GM12801 (cell line): ENCODE measurements around the gene DYNC1I2.

ENCODE experiments used
- CTCF ChIP-seq: IDR thresholded peaks from one replicate; pipeline ENCODE4 v1.5.1; 2011; ENCODE audit warnings: control low read depth; ENCODE audit not compliant: insufficient read length; ENCODE audit errors: extremely low read depth

Gene DYNC1I2

DNA sequence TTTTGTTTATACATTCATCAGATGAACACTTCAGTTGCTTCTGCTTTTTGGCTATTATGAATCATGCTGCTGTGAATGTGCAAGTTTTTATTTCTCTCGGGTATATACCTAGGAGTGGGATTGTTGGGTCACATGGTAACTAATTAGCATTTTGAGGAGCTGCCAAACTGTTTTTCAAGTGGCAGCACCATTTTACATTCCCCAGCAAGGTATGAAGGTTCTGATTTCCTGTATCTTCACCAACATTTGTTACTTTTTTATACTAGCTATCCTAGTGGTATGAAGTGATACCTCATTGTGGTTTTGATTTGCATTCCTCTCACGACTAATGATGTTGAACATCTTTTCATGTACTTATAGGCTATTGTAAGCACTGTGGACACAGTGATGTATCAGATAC lies 53.9 kb downstream of the DYNC1I2 start:
- no peak for TF ChIP-seq CTCF

GRCh38 chr2:171742760-171743159 lies 55.5 kb downstream of the DYNC1I2 start:
- no peak for TF ChIP-seq CTCF

DNA sequence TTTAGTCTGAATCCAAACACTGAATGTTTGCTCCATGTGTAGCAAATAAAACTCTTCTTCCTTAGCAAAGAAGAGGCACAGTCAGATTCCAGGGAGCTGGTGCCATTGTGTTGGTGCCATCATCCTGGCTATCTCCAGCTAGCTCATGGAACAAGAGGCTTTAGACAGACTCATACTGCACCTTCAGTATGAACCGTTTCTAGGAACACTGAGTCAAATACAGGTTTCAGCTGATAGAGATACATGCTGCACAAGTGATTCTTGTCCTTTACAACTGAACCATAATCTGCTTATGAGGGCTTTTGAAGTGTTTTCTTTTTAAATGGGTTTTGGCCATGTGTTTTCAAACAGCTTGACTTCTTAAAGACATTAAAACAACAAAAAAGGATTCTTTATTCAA lies 57.9 kb downstream of the DYNC1I2 start:
- TF ChIP-seq CTCF = no peak

DNA sequence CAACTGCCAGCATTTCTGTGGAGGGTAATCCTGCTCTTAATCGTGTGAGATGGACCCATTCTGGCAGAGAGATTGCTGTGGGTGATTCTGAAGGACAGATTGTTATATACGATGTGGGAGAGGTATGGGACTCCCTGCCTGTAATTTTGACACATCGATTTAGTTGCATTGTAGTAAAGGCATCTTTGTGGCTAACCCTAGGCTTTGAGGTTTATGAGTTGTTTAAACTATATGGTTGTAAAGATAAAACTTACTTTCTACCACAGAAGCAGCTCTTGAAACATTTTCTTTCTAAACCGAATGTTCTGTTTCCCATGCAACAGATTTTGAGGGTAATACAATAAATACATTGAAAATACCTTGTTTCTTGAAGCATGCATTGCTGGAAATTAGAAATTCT lies 58.5 kb downstream of the DYNC1I2 start:
- TF ChIP-seq CTCF = no peak

DNA sequence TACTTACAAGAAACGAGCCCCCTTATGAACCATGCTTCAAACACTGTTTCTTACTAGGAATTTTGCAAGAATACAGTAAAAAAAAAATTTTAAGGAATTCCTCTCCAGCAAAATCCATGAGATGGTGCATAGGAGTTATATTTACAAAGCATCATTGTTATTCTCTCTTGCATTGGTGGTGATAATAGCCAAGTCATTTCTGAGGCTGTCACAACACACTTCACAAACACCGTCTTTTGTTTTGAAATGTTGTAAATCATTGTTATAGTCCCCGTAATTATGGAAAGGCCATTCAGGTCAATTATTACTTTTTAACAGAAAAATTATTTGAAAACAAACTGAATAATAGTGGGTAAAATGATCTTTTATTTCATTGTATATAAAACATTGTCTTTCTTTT lies 60.1 kb downstream of the DYNC1I2 start:
- TF ChIP-seq CTCF = no peak

GRCh38 chr2:171754254-171754939 lies 67.1 kb downstream of the DYNC1I2 start:
- no peak for TF ChIP-seq CTCF

DNA sequence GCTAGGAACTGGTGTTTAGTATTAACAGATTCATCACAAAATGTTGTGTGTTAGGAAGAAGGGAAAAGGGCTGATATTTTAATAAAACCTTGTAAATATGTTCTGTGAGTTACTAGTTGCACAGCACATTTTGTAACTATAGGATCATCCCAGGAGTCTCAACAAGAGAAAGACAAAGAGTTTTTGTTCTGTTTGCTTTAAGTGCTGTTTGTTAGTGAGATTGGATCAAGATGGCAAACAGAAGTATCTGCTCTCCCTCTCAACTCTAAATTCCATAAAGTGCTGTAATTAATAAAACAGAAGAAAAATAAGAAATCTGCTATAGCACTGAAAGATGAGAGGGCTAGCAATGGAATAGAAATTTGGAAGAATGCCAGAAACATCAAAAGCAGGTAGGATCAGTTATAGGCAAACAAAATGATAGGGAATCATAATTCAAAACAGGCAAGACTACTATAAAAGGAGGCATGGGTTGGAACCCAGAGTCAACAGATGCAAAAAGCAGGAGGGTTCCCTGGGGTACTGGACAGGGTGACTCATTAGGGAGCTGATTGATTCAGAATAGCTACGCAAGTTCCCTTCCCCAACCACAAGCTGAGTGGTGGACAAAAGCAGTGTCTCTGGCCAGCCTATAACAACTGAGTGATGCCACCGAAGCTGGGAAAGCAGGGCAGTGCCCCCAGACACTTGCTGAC lies 75.8 kb downstream of the DYNC1I2 start:
- no peak for TF ChIP-seq CTCF
